22Rv1 (cell line): Measurements from ENCODE around the gene CCNA1.

Experiments used
- H3K27ac ChIP-seq: fragments of 450-650 bp; 2 replicates; pipeline ENCODE4 v1.5.1; 2017
- ZFX ChIP-seq: fragments of 450-650 bp; IDR thresholded peaks from 2 replicates; pipeline ENCODE4 v1.6.1; 2017; ENCODE audit warnings: antibody characterized with exemption, borderline replicate concordance
- TF ChIP-seq, protein P1 (sequence below): fragments of 450-650 bp; IDR thresholded peaks from 2 replicates; pipeline ENCODE4 v1.5.1; 2017; ENCODE audit warnings: mild to moderate bottlenecking

The CCNA1 gene

GRCh38 chr13:36432106-36432544, at the start of gene CCNA1:
Gene CCNA1 (plus strand): TSS chr13:36432495. CDS start chr13:36433057, 562 bp downstream.
- no peak within 1 kb of the TSS for H3K27ac ChIP-seq

DNA sequence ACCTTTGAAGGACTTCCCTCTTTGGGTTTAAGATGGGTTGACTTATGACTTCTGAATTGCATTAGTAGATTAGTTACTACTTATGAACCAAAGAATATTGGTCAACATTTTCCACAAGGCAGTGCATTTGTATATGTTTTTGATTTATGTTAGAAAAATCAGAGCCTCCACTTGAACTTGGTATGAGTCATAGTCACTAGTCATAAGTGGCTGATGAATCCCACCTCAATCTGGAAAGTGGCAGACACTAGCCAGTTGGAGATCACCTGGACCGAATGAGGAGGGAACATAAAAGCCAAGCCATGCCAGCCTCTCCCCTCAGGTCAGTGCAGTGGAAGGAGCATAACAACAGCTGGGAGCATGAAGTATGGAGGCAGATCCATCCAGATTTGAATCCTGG, 46.8 kb upstream of the CCNA1 start:
- TF ChIP-seq, protein P1, sequence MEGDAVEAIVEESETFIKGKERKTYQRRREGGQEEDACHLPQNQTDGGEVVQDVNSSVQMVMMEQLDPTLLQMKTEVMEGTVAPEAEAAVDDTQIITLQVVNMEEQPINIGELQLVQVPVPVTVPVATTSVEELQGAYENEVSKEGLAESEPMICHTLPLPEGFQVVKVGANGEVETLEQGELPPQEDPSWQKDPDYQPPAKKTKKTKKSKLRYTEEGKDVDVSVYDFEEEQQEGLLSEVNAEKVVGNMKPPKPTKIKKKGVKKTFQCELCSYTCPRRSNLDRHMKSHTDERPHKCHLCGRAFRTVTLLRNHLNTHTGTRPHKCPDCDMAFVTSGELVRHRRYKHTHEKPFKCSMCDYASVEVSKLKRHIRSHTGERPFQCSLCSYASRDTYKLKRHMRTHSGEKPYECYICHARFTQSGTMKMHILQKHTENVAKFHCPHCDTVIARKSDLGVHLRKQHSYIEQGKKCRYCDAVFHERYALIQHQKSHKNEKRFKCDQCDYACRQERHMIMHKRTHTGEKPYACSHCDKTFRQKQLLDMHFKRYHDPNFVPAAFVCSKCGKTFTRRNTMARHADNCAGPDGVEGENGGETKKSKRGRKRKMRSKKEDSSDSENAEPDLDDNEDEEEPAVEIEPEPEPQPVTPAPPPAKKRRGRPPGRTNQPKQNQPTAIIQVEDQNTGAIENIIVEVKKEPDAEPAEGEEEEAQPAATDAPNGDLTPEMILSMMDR, result no peak
- no peak for TF ChIP-seq ZFX
- no peak overlapping the region for H3K27ac ChIP-seq

More at GRCh38 chr13:36432106-36432544, at the start of gene CCNA1:
- no peak for TF ChIP-seq ZFX
- TF ChIP-seq, protein P1, result no peak

GRCh38 chr13:36395280-36395679, 37.0 kb upstream of the CCNA1 start:
- no peak overlapping the region for H3K27ac ChIP-seq
- no peak for TF ChIP-seq ZFX
- TF ChIP-seq, protein P1, result peak; percentile 21; the same call in 1 of the 2 replicates

- no peak for TF ChIP-seq ZFX
- TF ChIP-seq, protein P1, result no peak
- no peak overlapping the region for H3K27ac ChIP-seq
Measured at GRCh38 chr13:36405151-36405550, 27.1 kb upstream of the CCNA1 start.

- no peak overlapping the region for H3K27ac ChIP-seq
- TF ChIP-seq, protein P1, result no peak
- TF ChIP-seq ZFX, result no peak
Measured at GRCh38 chr13:36412736-36413135, 19.6 kb upstream of the CCNA1 start.

GRCh38 chr13:36413161-36413560, 19.1 kb upstream of the CCNA1 start:
- no peak overlapping the region for H3K27ac ChIP-seq
- TF ChIP-seq ZFX, result no peak
- TF ChIP-seq, protein P1, result no peak

DNA sequence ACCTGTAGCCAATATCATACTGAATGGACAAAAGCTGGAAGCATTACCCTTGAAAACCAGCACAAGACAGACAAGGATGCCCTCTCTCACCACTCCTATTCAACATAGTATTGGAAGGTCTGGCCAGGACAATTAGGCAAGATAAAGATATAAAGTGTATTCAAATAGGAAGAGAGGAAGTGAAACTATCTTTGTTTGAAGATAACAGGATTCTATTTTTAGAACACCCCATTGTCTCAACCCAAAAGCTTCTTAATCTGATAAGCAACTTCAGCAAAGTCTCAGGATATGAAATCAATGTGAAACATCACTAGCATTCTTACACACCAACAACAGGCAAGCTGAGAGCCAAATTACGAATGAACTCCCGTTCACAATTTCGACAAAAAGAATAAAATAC, 17.8 kb upstream of the CCNA1 start:
- H3K27ac ChIP-seq, result no peak overlapping the region
- TF ChIP-seq, protein P1, result no peak
- TF ChIP-seq ZFX, result no peak
